Neural cell (in vitro differentiated cells): Measurements from ENCODE around the gene COPG1. TPM values are rescaled to one million over a fixed set of nuclear protein-coding genes. Genes with fewer than 3 reads are reported as not detected.

Experiments used
- H2AFZ ChIP-seq: fragments of 200-600, 300-800 bp; sonication (generic), shearing (Covaris generic); 2 replicates; pipeline ENCODE4 v1.6.0; 2014; ENCODE audit warnings: low read depth, mild to moderate bottlenecking, antibody characterized with exemption, low read length, moderate library complexity
- H3F3A ChIP-seq: fragments of 200-600 bp; shearing (Covaris generic); 2 replicates; pipeline ENCODE4 v1.6.1; 2016; ENCODE audit warnings: mild to moderate bottlenecking, moderate library complexity, mixed read lengths, antibody characterized with exemption, low read length; ENCODE audit not compliant: insufficient read depth, poor library complexity, severe bottlenecking
- H3K27ac ChIP-seq: fragments of 200-600, 300-800 bp; sonication (generic), shearing (Covaris generic); 2 replicates; pipeline ENCODE4 v1.5.1; 2014; ENCODE audit warnings: mild to moderate bottlenecking, low read length, moderate library complexity
- H3K27me3 ChIP-seq: fragments of 300-800, 200-600 bp; sonication (generic), shearing (Covaris generic); 2 replicates; pipeline ENCODE4 v1.6.0; 2014; ENCODE audit warnings: mild to moderate bottlenecking, low read depth, low read length, moderate library complexity; ENCODE audit not compliant: insufficient read depth
- H3K36me3 ChIP-seq: fragments of 300-800, 200-600 bp; sonication (generic), shearing (Covaris generic); 2 replicates; pipeline ENCODE4 v1.5.1; 2014; ENCODE audit warnings: mild to moderate bottlenecking, antibody characterized with exemption, low read length, moderate library complexity; ENCODE audit not compliant: insufficient read depth
- H3K4me2 ChIP-seq: fragments of 300-800, 200-600 bp; sonication (generic), shearing (Covaris generic); 2 replicates; pipeline ENCODE4 v1.6.0; 2014; ENCODE audit warnings: mild to moderate bottlenecking, low read length
- H3K4me3 ChIP-seq: fragments of 300-800, 200-600 bp; sonication (generic), shearing (Covaris generic); 2 replicates; pipeline ENCODE4 v1.5.1; 2014; ENCODE audit warnings: mild to moderate bottlenecking, low read length, moderate library complexity
- H3K79me2 ChIP-seq: fragments of 200-600 bp; shearing (Covaris generic); replicated peaks from 2 replicates; pipeline ENCODE4 v1.6.0; 2014; ENCODE audit warnings: mild to moderate bottlenecking, low read length, moderate library complexity; ENCODE audit not compliant: insufficient read depth
- H3K9ac ChIP-seq: fragments of 300-800, 200-600 bp; sonication (generic), shearing (Covaris generic); 2 replicates; pipeline ENCODE4 v1.6.1; 2016; ENCODE audit warnings: mild to moderate bottlenecking, low read length, mixed read lengths
- H3K9me2 ChIP-seq: fragments of 200-600 bp; shearing (Covaris generic); 2 replicates; pipeline ENCODE4 v1.6.1; 2016; ENCODE audit warnings: mild to moderate bottlenecking, low read length, mixed read lengths; ENCODE audit not compliant: insufficient read depth
- H3K9me3 ChIP-seq: fragments of 200-600, 300-800 bp; sonication (generic), shearing (Covaris generic); 2 replicates; pipeline ENCODE4 v1.6.1; 2016; ENCODE audit warnings: mild to moderate bottlenecking, mixed run types, low read length, moderate library complexity, mixed read lengths
- H4K20me1 ChIP-seq: fragments of 200-600 bp; shearing (Covaris generic); 2 replicates; pipeline ENCODE4 v1.6.1; 2016; ENCODE audit warnings: mild to moderate bottlenecking, mixed run types; ENCODE audit not compliant: insufficient read depth
- CTCF ChIP-seq: fragments of 450-650 bp; IDR thresholded peaks from 2 replicates; pipeline ENCODE4 v1.5.1; 2014; ENCODE audit warnings: antibody characterized with exemption, mild to moderate bottlenecking, moderate library complexity; ENCODE audit not compliant: poor library complexity, severe bottlenecking
- EP300 ChIP-seq: fragments of 450-650 bp; conservative IDR thresholded peaks from 2 replicates; pipeline ENCODE4 v1.6.1; 2014; ENCODE audit warnings: antibody characterized with exemption, mild to moderate bottlenecking, moderate library complexity; ENCODE audit not compliant: poor library complexity, severe bottlenecking
- EZH2 ChIP-seq: fragments of 200-600, 300-800 bp; shearing (Covaris generic), sonication (generic); IDR thresholded peaks from 2 replicates; pipeline ENCODE4 v1.6.1; 2014; ENCODE audit warnings: antibody characterized with exemption, low read length, borderline replicate concordance, mild to moderate bottlenecking; ENCODE audit not compliant: insufficient read depth, poor library complexity, severe bottlenecking
- MXI1 ChIP-seq: fragments of 450-650 bp; conservative IDR thresholded peaks from 2 replicates; pipeline ENCODE4 v1.6.1; 2014; ENCODE audit warnings: antibody characterized with exemption, mild to moderate bottlenecking; ENCODE audit not compliant: poor library complexity, severe bottlenecking
- POLR2AphosphoS5 ChIP-seq: IDR thresholded peaks from 2 replicates; pipeline ENCODE4 v1.6.1; 2012
- RAD21 ChIP-seq: fragments of 450-650 bp; conservative IDR thresholded peaks from 2 replicates; pipeline ENCODE4 v1.6.1; 2014; ENCODE audit warnings: antibody characterized with exemption, mild to moderate bottlenecking, moderate library complexity
- REST ChIP-seq: IDR thresholded peaks from 2 replicates; pipeline ENCODE4 v1.6.1; 2012; ENCODE audit warnings: borderline replicate concordance
- SMC3 ChIP-seq: fragments of 450-650 bp; conservative IDR thresholded peaks from 2 replicates; pipeline ENCODE4 v1.6.1; 2014; ENCODE audit warnings: antibody characterized with exemption, mild to moderate bottlenecking, moderate library complexity; ENCODE audit not compliant: poor library complexity
- TAF1 ChIP-seq: IDR thresholded peaks from 2 replicates; pipeline ENCODE4 v1.6.1; 2012; ENCODE audit warnings: low read depth
- polyA plus RNA-seq: library from polyadenylated mRNA; depleted of rRNA; stranded (reverse); fragments of >200 nt; gene quantifications from 2 replicates; pipeline ENCODE4 v1.2.3, GENCODE V29; 2014

The COPG1 gene
- polyA plus RNA-seq, 1 donor from 2014 or later, result 75.0 TPM

GRCh38 chr3:129312021-129312639 is 62.7 kb downstream of the COPG1 start:
- H3K9ac ChIP-seq, result no peak overlapping the region
- no peak overlapping the region for H3K27ac ChIP-seq
- H3K9me3 ChIP-seq, result no peaks in the 10 kb centered on the region
- H3K79me2 ChIP-seq, result peaks cover 24% of the 10 kb centered on the region
- no peaks in the 10 kb centered on the region for H3K27me3 ChIP-seq
- no peak overlapping the region for H3K4me2 ChIP-seq
- H3K36me3 ChIP-seq, result no peaks in the 10 kb centered on the region
- peaks cover 4% of the 10 kb centered on the region for H3F3A ChIP-seq
- H4K20me1 ChIP-seq, result no peaks in the 10 kb centered on the region
- no peak for TF ChIP-seq RAD21
- no peak for TF ChIP-seq MXI1
- TF ChIP-seq EP300, result no peak
- no peak for TF ChIP-seq CTCF
- TF ChIP-seq POLR2AphosphoS5, result no peak
- no peak for TF ChIP-seq EZH2
- no peak for TF ChIP-seq REST
- no peak for TF ChIP-seq SMC3
- TF ChIP-seq TAF1, result no peak
- H3K4me3 ChIP-seq, result no peak overlapping the region
- H2AFZ ChIP-seq, result no peak overlapping the region
- H3K9me2 ChIP-seq, result no peaks in the 10 kb centered on the region

GRCh38 chr3:129312671-129313414 is 63.4 kb downstream of the COPG1 start:
- H2AFZ ChIP-seq, result no peak overlapping the region
- H4K20me1 ChIP-seq, result no peaks in the 10 kb centered on the region
- no peaks in the 10 kb centered on the region for H3K36me3 ChIP-seq
- peak overlapping the region; percentile 96 for H3K4me3 ChIP-seq
- no peak overlapping the region for H3K27ac ChIP-seq
- H3K9me3 ChIP-seq, result no peaks in the 10 kb centered on the region
- TF ChIP-seq CTCF, result no peak
- peak; percentile 9 for TF ChIP-seq POLR2AphosphoS5
- peaks cover 31% of the 10 kb centered on the region for H3K79me2 ChIP-seq
- H3K9me2 ChIP-seq, result no peaks in the 10 kb centered on the region
- no peak overlapping the region for H3K9ac ChIP-seq
- H3F3A ChIP-seq, result peaks cover 4% of the 10 kb centered on the region
- H3K27me3 ChIP-seq, result no peaks in the 10 kb centered on the region
- H3K4me2 ChIP-seq, result no peak overlapping the region
